Bronchial epithelial cell (primary cell): ENCODE results near the gene GARIN3. TPM values are rescaled to one million over a fixed set of nuclear protein-coding genes. Genes with fewer than 3 reads are reported as not detected.

Experiments
- DNase-seq: peaks from one replicate; pipeline ENCODE4 v3.0.0-alpha.2; 2010; ENCODE audit warnings: low read depth
- FAIRE-seq: peaks from 2 replicates; lab custom pipeline; 2011; peaks lifted over from hg19 to GRCh38; lab: Jason Lieb, UNC
- H3K27me3 ChIP-seq: 2 replicates; pipeline ENCODE4 v1.5.1; 2011; ENCODE audit warnings: low read length; ENCODE audit not compliant: control insufficient read depth, insufficient read depth
- H3K36me3 ChIP-seq: 2 replicates; pipeline ENCODE4 v1.5.1; 2011; ENCODE audit warnings: low read length; ENCODE audit not compliant: control insufficient read depth, insufficient read depth
- H3K4me3 ChIP-seq: 2 replicates; pipeline ENCODE4 v1.5.1; 2011; ENCODE audit warnings: mild to moderate bottlenecking, low read depth, low read length, control low read depth
- total RNA-seq: library from RNA; depleted of rRNA; stranded (reverse); fragments of >200 nt; gene quantifications from 2 replicates; pipeline ENCODE4 v1.2.1, GENCODE V29; 2014
- TF ChIP-seq, protein P1 (sequence below): IDR thresholded peaks from 2 replicates; pipeline ENCODE4 v1.5.1; 2011; ENCODE audit warnings: mild to moderate bottlenecking, moderate library complexity, low read length, control low read depth, inconsistent platforms; ENCODE audit not compliant: insufficient read depth, severe bottlenecking

GARIN3 gene
- total RNA-seq, 1 donor from 2014 or later, result not detected

DNA sequence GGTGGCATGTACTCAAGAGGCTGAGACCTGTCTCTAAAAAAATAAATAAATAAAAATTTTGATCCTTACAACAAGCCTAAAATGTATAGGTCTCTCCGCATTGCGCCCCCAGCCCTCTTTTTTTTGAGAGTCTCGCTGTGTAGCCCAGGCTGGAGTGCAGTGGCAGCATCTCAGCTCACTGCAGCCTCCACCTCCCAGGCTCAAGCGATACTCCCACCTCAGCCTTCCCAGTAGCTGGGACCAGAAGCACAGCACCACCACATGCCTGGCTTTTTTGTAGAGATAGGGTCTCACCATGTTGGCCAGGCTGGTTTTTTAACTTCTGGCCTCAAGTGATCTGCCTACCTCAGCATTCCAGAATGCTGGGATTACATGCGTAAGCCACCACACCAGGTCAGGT, 2.2 kb upstream of the GARIN3 start:
- H3K27me3 ChIP-seq, result no peaks in the 10 kb centered on the region
- no peak for DNase-seq
- no peak for FAIRE-seq
- no peaks in the 10 kb centered on the region for H3K36me3 ChIP-seq
- no peak overlapping the region for H3K4me3 ChIP-seq
- TF ChIP-seq, protein P1, sequence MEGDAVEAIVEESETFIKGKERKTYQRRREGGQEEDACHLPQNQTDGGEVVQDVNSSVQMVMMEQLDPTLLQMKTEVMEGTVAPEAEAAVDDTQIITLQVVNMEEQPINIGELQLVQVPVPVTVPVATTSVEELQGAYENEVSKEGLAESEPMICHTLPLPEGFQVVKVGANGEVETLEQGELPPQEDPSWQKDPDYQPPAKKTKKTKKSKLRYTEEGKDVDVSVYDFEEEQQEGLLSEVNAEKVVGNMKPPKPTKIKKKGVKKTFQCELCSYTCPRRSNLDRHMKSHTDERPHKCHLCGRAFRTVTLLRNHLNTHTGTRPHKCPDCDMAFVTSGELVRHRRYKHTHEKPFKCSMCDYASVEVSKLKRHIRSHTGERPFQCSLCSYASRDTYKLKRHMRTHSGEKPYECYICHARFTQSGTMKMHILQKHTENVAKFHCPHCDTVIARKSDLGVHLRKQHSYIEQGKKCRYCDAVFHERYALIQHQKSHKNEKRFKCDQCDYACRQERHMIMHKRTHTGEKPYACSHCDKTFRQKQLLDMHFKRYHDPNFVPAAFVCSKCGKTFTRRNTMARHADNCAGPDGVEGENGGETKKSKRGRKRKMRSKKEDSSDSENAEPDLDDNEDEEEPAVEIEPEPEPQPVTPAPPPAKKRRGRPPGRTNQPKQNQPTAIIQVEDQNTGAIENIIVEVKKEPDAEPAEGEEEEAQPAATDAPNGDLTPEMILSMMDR, result no peak

DNA sequence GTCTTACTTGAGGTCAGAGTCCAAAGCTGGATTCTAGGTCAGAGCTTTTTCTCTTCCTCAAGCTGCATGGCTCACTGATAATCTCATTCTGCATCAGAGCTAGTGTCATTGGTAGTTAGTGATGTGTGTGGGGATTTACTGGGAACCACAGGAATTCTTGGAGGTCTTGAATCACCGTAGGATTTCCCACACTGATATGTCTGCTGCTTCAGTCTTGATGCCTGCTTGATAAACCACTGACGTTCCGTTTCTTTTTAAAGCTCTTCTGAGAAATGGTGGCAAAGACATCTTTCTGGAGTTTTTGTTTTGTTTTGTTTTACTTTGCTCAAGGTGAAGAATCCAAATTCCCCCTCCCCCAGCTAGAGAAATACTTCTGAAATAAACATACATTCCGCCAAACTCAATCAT, 1.2 kb upstream of the GARIN3 start:
- no peaks in the 10 kb centered on the region for H3K27me3 ChIP-seq
- TF ChIP-seq, protein P1, result no peak
- FAIRE-seq (no peak), DNase-seq (no peak)
- H3K36me3 ChIP-seq, result no peaks in the 10 kb centered on the region
- H3K4me3 ChIP-seq, result no peak overlapping the region

DNA sequence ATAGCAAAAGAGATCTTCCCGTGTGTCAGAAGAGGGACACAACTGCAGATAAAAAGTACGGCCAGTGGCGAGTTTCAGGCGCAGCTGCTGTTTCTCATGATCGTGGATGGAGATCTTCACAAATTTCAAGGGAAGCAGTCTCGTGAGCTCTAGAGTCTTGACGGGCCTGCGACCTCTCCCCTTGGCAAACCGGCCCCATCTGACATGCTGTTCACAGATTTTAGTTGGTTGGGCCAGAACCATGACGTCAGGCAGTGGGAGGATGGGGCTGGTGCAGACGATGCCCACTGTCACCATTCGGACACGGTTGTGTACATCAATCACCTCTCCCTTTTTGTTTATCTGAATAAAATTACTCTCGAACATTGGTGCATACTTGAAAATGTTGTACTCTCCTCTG, 396 bp downstream of the GARIN3 start:
- FAIRE-seq (no peak), DNase-seq (no peak)
- Histone ChIP-seq H3K36me3 (no peaks in the 10 kb centered on the region), H3K4me3 (no peak overlapping the region), H3K27me3 (no peaks in the 10 kb centered on the region)
- TF ChIP-seq, protein P1, result no peak

DNA sequence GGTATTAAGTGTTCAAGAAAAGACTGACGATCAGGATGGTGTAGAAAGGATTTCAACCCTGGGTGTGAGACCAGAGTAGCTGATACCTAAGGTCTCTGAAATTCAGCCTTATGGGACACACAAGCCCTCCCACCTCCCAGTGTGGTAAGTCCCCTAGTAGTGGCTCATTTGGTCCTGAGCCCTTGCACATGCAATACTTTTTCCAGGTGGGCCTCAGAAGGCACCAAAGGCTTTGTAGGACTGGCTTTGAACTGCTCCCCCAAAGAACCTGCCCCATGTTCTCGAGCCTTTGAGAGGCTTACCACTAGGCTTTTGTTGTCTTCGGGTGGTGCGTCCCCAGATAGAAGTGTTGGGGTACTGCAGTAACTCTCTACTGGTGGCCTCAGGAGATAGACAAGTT, 803 bp downstream of the GARIN3 start:
- H3K27me3 ChIP-seq, result no peaks in the 10 kb centered on the region
- H3K4me3 ChIP-seq, result no peak overlapping the region
- DNase-seq (no peak), FAIRE-seq (no peak)
- no peaks in the 10 kb centered on the region for H3K36me3 ChIP-seq
- TF ChIP-seq, protein P1, result no peak

DNA sequence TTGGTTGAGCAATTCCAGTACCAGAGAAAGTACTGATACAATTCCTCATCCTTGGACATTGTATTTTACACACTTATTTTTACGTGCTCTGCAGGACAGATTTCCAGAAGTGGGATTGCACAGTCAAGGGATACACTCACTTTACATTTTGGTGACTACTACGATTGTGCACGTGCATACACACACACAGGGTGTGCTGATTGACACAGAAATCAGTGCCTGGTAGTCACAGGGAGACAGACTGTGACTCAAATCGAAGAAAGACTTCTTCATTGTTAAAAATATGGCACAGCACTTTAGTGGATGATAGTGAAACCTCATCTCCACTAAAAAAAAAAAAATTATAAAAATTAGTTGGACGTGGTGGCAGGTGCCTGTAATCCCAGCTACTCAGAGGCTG, 1.5 kb downstream of the GARIN3 start:
- H3K27me3 ChIP-seq, result no peaks in the 10 kb centered on the region
- H3K36me3 ChIP-seq, result no peaks in the 10 kb centered on the region
- no peak for FAIRE-seq
- no peak overlapping the region for H3K4me3 ChIP-seq
- DNase-seq, result no peak
- TF ChIP-seq, protein P1, result no peak

DNA sequence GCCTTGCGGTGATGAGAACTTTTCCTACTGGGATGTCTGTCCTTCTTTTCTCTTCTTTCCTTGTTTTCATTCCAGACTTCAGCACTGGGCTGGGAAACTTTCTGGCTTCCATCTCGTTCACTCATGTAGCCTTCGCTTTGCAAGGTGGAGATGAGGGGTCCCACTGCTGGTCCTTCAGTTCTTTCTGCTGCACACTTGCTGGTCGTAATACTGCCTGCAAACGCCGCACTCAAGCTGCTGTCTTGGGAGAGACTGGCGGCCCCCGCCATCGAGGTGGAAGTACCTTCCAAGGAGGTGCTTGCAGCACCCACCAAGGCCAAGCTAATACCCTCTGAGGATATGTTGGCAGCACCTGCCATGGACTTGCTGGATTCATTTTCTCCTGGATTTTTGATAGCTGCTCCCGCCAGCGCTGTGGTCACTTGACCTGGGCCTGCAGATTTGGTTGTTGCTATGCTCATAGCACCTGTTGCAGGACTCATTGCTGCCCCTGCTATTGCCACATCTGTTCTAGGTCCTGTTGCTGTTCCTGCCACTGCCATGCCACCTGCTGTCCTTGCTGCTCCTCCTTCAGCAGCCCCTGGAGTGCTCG, 3.0 kb downstream of the GARIN3 start:
- TF ChIP-seq, protein P1, result no peak
- Histone ChIP-seq H3K36me3 (no peaks in the 10 kb centered on the region), H3K27me3 (no peaks in the 10 kb centered on the region), H3K4me3 (no peak overlapping the region)
- DNase-seq (no peak), FAIRE-seq (no peak)
